AG08395 (cell line): ENCODE data around the gene BSG.
"Not testable (repeated sequence)": the region's sequence is repeated elsewhere in the genome, so short reads cannot be mapped to it uniquely, and the experiment has no call there.

Source experiments
- DNase-seq: peaks from one replicate; pipeline ENCODE4 v3.0.0; 2012; ENCODE audit warnings: mixed read lengths, low spot score

The BSG gene

GRCh38 chr19:572743-573518, 535 bp downstream of the BSG start:
- peak; percentile 71 for DNase-seq

GRCh38 chr19:573519-573825, 1.1 kb downstream of the BSG start:
- DNase-seq: no peak

- no peak for DNase-seq
Measured at GRCh38 chr19:574658-575526, 2.5 kb downstream of the BSG start.

- peak; percentile 55 for DNase-seq
Measured at GRCh38 chr19:575527-576506, 3.4 kb downstream of the BSG start.

- DNase-seq: no peak
Measured at GRCh38 chr19:576768-577438, 4.5 kb downstream of the BSG start.

DNA sequence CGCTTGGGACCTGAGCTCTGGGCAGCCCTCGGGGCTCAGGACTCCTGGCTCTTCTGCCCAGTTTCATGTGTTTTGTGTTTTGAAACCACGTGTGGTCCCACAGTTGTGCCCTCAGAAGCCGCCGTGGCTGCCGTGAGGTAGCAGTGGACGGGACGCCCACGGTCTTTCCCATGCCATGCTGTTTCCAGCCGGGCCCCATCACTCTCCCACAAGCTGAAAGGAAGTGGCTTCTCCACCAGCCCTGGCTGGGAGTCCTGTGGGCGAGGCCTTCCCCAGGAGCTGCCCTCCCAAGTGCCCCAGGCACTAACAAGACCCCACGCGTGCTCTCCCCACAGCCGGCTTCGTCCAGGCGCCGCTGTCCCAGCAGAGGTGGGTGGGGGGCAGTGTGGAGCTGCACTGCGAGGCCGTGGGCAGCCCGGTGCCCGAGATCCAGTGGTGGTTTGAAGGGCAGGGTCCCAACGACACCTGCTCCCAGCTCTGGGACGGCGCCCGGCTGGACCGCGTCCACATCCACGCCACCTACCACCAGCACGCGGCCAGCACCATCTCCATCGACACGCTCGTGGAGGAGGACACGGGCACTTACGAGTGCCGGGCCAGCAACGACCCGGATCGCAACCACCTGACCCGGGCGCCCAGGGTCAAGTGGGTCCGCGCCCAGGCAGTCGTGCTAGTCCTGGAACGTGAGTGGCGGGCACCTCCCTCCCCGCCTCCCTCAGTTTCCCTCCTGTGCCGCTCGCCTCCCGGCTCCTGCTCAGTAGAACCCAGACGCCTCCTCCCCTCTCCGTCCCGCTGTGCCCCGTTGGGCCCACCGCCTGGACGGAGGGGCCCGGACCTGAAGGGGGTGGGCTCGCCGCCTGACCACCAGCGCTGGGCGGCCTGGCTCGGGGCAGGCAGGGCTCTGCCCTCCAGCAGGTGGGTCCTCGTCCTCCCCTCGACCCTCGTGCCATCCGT, 5.3 kb downstream of the BSG start:
- DNase-seq: no peak

GRCh38 chr19:579111-579841, 6.9 kb downstream of the BSG start:
- DNase-seq: no peak

- no peak for DNase-seq
Measured at GRCh38 chr19:579842-580155, 7.4 kb downstream of the BSG start.

DNA sequence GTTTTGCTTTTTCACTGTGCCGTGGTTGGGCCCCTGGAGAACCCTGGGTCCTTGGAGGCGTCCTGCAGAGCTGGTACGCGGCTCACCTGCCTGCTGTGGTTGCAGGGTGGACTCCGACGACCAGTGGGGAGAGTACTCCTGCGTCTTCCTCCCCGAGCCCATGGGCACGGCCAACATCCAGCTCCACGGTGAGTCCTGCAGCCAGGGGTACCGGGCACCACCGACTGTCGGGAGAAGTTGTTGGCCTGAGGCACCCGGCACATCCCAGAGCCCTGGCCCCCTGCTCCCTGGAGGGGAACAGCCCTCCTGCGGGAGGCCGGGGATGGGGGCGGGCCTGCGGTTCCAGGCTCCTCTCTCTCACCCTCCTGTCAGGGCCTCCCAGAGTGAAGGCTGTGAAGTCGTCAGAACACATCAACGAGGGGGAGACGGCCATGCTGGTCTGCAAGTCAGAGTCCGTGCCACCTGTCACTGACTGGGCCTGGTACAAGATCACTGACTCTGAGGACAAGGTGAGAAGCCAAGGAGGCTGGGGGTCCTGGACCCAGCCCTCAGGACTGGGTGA, 8.0 kb downstream of the BSG start:
- DNase-seq: no peak

DNA sequence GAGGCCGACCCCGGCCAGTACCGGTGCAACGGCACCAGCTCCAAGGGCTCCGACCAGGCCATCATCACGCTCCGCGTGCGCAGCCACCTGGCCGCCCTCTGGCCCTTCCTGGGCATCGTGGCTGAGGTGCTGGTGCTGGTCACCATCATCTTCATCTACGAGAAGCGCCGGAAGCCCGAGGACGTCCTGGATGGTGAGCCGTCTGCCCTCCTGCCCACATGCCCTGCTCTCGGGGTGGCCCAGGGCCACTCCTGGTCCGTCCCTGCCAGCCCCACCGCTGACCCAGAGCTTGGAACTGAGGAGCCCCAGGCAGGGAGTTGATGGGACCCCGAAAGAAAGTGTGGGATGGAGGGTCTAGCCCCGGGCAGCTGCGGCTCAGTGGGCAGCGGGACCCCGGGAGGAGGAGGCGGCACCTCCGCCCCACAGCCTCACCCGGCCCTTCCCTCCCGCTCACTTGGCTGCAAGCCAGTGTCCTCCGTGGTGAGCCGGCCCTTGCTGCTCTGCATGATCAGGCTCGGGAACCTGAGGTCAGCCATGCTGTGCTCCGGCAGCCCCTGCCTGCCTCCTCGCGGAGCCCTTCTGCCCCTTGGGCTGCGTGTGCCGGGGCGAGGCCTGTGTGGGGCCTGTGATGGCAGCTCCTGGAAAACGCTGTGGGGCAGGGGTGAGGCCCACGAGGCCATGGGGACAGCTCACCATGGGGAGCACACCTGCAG, 9.2 kb downstream of the BSG start:
- DNase-seq: no peak

GRCh38 chr19:582497-583197, 10.3 kb downstream of the BSG start:
- DNase-seq: peak; percentile 20

DNA sequence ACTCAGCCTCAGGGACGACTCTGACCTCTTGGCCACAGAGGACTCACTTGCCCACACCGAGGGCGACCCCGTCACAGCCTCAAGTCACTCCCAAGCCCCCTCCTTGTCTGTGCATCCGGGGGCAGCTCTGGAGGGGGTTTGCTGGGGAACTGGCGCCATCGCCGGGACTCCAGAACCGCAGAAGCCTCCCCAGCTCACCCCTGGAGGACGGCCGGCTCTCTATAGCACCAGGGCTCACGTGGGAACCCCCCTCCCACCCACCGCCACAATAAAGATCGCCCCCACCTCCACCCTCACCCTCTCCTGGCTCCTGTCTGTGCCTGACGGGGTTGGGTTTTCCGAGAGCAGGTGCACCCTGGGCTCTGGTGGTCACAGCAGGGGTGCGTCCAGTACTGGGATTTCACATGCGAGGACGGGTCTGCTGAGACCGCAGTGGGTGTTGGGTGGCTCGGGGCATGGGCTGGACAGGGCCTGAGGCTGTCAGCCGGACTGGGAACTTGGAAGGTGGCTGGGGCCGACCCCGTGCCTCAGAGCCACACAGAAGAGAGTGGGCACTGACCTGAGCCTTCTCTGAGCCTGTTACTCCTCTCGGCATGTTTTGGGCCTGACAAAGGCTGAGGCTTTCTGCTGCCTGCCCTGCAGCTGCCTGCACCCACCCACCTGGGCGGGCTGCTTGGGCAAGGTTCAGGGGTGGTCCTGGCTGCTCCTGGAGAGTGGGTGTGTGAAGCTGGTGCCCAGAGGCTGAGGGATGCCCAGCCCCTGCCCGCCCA, 11.0 kb downstream of the BSG start:
- no peak for DNase-seq

DNA sequence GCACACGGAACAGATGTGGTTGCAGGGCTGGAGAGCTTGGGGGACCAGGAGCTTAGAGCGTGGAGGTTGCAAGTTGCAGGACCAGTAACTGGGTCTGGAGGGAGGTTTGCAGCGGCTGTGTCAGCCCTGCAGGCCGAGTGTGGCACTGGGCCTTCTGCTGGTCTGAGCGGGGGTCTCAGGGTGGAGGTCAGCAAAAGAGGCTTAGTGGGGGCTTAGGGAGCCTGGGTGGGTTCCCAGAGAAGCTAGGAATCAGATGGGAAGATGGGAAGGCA, 11.5 kb downstream of the BSG start:
- DNase-seq: no peak

DNA sequence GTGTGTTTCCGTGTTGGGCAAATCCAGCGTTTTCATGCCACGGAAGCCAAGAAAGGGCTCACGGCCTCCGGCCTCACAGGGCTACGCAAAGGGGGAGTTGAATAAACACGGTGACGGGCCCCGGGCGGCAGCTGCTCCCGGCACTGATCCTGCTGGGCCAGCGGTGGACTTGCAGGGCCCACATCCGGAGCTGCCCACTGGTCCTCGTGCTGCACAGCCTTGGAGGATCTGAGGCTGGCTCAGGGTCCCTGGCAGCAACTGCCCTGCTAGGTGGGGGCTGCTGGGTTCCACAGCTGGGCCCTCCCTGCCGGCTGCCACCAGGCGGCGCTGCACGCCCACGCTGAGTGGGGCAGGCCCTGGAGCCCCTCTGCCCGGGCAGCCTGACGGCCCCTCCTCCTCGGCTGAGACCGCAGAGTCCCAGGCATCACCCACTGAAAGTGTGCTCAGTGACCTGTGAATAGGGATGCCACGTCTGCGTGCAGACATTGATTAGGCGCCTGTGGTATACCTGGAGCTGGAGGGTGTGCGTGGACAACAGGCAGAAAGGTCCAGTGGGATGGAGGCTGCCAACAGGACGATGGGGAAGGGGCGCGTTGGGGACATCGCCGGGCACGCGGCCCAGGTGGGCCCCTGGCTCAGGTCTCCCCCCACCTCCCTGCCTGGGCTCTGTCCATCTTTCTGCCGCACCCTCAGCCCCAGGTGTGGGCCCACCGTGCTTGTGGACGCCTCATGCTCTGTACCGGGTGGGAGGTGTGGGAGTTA, 12.0 kb downstream of the BSG start:
- DNase-seq: peak; percentile 61

- not testable (repeated sequence) for DNase-seq
Measured at GRCh38 chr19:585146-585545, 12.8 kb downstream of the BSG start.

DNA sequence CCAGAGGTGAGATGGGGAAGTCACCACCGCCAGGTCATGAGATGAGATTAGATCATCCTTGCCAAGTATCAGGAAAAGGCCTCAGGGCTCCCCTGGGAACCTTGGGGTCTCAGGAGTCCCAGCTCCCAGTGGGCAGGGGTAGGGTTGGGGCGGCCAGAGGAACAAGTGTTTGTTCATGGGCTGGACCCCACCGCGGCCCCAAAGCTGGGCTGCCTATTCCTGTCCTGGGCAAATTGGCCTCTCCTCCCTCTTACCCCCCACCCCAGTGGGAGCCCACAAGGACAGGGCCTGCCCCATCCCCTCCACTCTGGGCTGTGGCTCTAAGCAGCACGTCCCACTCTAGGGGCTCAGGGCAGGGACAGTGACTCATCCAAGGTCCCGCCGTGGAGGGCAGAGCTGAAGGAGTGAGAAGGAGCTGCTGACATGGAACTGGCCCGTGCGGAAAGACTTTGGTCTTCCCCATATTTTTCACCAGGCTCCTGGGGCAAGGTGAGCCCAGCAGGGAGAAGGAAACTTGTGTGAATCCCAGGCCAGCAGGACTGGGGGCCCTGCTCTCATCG, 13.2 kb downstream of the BSG start:
- no peak for DNase-seq
